Measurements from ENCODE around the gene PHC2. TPM values are rescaled to one million over a fixed set of nuclear protein-coding genes. Genes with fewer than 3 reads are reported as not detected.

The PHC2 gene
- total and polyA plus RNA-seq, 9 of the 15 experiments (the other 6 are each of a cell fraction or from before 2014, with no cell fraction given), result 3.1 to 67.6 (median 34.6) TPM

DNA sequence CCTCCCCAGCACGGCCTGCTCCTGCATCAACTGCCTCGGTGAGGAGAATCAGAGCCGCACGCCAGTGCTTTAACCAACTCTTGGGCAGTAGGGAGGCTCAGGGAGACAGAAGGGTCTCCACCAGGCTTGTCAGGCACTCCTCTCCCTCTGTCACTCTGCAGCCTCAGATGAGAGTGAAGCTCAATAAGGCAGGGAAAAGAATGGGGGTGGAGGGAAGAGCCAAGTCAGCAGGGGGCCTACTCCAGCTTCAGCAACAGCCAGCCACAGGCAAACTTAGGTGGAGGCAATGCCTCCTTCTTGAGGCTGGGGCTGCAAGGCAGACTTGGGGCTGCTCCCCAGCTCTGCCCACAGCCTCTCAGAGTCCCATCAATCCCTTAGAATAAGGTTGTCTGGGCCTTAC, 58.2 kb downstream of the PHC2 start:
- in situ Hi-C loops (cut with MboI) (no loop called here), intact Hi-C loops (cut with micrococcal nuclease) (loop anchor here (5.0 kb wide), 2 partner anchors 85 to 100 kb away; partner anchors contain the start of gene ZSCAN20)
- FAIRE-seq (peak; percentile 61), ATAC-seq (no peak; the same call in 2 of the 3 replicates), DNase-seq (ENCODE audit: extremely low read depth in 1 of 4, low spot score in 3 of 4) (peak in 1 of 4 experiments; percentile 25)
- no peaks in the 10 kb centered on the region for H3K9me3 ChIP-seq (replicated peaks; ENCODE audit: control insufficient read depth, insufficient read depth, low read depth, low read length)
- ChIA-PET CTCF (ENCODE audit: low intra/inter-chr PET ratio) (no interaction called here), POLR2A (interaction anchor here (0.5 to 1.8 kb wide), 4 partner anchors 20 to 72 kb away, joined by 3 to 6 read pairs (median 4); no protein-coding TSS in a partner anchor)
- 9% methylated on average over 4 of the region's 4 CpGs for WGBS (ENCODE audit: insufficient coverage, low coverage, missing lambda C conversion rate)
- H3K4me3 ChIP-seq, result no peak overlapping the region
- peaks cover 23 to 40% of the 10 kb centered on the region in 2 experiments for H3K27me3 ChIP-seq (ENCODE audit: control insufficient read depth in 2 of 2, insufficient read depth in 2 of 2, low read length in 2 of 2)
- H3K79me2 ChIP-seq (ENCODE audit: control insufficient read depth, insufficient read depth, low read length), result no peaks in the 10 kb centered on the region
- H2AFZ ChIP-seq (ENCODE audit: low read depth, low read length), result no peak overlapping the region
- no peaks in the 10 kb centered on the region for H3K9me1 ChIP-seq (ENCODE audit: control insufficient read depth, insufficient read depth, low read length)
- H3K27ac ChIP-seq (ENCODE audit: extremely low read depth, low read depth, low read length), result no peak overlapping the region
- no TSS peak for BruUV-seq (replicated peaks)
- H3K4me1 ChIP-seq (replicated peaks in 1 of 2; ENCODE audit: control insufficient read depth in 2 of 2, insufficient read depth in 2 of 2, low read length in 2 of 2), result peaks cover 4 to 10% of the 10 kb centered on the region in 2 experiments
- peaks cover 23% of the 10 kb centered on the region for H4K20me1 ChIP-seq (replicated peaks; ENCODE audit: control insufficient read depth, insufficient read depth, low read length)
- no peak overlapping the region for H3K9ac ChIP-seq (ENCODE audit: insufficient read depth in 1 of 2, low read depth in 2 of 2, low read length in 2 of 2)
- H3K4me2 ChIP-seq (ENCODE audit: insufficient read depth, low read length), result no peak overlapping the region
- H3K36me3 ChIP-seq (ENCODE audit: control insufficient read depth, insufficient read depth, low read length), result no peaks in the 10 kb centered on the region
- no peak for TF ChIP-seq ZNF589 (CRISPR knock-in tag; IDR thresholded peaks at IDR 0.05; ENCODE audit: low read depth)
- no peak for TF ChIP-seq ILF3 (IDR thresholded peaks at IDR 0.05; ENCODE audit: borderline replicate concordance)
- peak in 1 of 3 experiments; percentile 41; a peak in 3 of 6 replicates for TF ChIP-seq CTCF (IDR thresholded peaks at IDR 0.05 in 2 of 3, conservative IDR thresholded peaks at IDR 0.05 in 1 of 3; ENCODE audit: insufficient read depth in 2 of 3, low read depth in 1 of 3, low read length in 3 of 3)
- TF ChIP-seq ZNF143 (CRISPR knock-in tag; IDR thresholded peaks at IDR 0.05), result no peak
- no peak for TF ChIP-seq ZNF184 (CRISPR knock-in tag; IDR thresholded peaks at IDR 0.05)
- TF ChIP-seq GTF2B (IDR thresholded peaks at IDR 0.05; ENCODE audit: extremely low read depth, insufficient read length), result no peak
- TF ChIP-seq REST (IDR thresholded peaks at IDR 0.05; ENCODE audit: borderline replicate concordance), result peak; percentile 31; the same call in 1 of the 2 replicates
- no peak for TF ChIP-seq REST (CRISPR knock-in tag; IDR thresholded peaks at IDR 0.05; ENCODE audit: low read depth)
- TF ChIP-seq, protein P1, sequence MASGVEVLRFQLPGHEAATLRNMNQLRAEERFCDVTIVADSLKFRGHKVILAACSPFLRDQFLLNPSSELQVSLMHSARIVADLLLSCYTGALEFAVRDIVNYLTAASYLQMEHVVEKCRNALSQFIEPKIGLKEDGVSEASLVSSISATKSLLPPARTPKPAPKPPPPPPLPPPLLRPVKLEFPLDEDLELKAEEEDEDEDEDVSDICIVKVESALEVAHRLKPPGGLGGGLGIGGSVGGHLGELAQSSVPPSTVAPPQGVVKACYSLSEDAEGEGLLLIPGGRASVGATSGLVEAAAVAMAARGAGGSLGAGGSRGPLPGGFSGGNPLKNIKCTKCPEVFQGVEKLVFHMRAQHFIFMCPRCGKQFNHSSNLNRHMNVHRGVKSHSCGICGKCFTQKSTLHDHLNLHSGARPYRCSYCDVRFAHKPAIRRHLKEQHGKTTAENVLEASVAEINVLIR (CRISPR knock-in tag; IDR thresholded peaks at IDR 0.05), result no peak

Measured in K562 (cell line).